ENCODE measurements around the gene FBXL7.

FBXL7 gene

DNA sequence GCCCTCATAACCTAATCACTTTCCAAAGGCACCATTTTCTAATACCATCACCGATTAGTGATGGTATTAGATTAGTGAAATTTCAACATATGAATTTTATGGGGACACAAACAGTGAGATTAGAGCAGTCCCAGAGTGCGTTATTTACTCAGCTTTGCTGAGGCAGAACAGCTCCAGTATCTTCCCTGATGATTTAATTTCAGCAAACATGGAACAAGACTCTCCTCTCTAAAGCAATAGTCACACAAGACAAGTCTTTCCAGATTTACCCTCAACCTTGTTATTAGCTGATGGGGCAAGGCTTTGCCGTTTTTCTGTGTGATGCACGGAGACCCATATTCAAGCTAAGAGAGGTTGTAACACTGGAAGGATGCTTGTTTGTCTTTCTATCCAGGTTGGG lies 333.4 kb downstream of the FBXL7 start:
- DNase-seq (ENCODE audit: extremely low read depth, insufficient read length) = no peak
- Histone ChIP-seq H3K4me3 (replicated peaks; ENCODE audit: low read depth, low read length) (no peak overlapping the region), H3K27me3 (replicated peaks; ENCODE audit: control insufficient read depth, insufficient read depth, low read length) (no peaks in the 10 kb centered on the region), H3K36me3 (ENCODE audit: control insufficient read depth, insufficient read depth, low read length) (no peaks in the 10 kb centered on the region)
- TF ChIP-seq, protein P1, sequence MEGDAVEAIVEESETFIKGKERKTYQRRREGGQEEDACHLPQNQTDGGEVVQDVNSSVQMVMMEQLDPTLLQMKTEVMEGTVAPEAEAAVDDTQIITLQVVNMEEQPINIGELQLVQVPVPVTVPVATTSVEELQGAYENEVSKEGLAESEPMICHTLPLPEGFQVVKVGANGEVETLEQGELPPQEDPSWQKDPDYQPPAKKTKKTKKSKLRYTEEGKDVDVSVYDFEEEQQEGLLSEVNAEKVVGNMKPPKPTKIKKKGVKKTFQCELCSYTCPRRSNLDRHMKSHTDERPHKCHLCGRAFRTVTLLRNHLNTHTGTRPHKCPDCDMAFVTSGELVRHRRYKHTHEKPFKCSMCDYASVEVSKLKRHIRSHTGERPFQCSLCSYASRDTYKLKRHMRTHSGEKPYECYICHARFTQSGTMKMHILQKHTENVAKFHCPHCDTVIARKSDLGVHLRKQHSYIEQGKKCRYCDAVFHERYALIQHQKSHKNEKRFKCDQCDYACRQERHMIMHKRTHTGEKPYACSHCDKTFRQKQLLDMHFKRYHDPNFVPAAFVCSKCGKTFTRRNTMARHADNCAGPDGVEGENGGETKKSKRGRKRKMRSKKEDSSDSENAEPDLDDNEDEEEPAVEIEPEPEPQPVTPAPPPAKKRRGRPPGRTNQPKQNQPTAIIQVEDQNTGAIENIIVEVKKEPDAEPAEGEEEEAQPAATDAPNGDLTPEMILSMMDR (IDR thresholded peaks at IDR 0.05; ENCODE audit: insufficient read depth, low read length, poor library complexity, severe bottlenecking) = no peak

DNA sequence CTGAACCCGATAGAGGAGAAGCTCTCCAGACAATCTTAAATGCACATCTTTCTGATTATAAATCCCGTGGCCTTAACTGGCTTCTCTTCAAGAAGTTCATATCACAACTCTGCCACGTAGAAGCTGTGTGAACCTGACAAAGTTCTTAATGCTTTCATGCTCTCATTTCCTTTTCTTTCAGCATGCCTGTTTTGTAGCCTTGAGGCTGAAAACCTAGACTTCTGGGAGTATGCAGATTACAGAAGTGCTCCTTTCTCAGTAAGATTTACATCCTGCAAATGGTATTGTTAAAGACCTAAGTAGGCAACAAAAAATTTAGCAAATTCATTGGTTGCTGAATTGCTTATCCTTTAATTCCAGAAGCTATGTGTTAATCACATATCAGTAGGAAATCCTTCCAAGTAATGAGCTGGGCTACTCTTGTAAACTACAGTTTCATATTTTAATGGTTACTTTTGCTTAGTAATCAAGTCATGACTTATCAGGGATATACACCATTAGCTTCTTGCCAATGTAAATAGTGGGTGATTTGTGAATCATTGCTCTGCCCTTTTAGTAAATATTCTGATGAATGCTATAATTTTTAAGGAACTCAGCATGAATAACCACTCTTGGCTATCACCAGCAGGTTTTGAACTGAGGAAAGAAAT lies 334.7 kb downstream of the FBXL7 start:
- H3K4me3 ChIP-seq (replicated peaks; ENCODE audit: low read depth, low read length) = no peak overlapping the region
- no peaks in the 10 kb centered on the region for H3K36me3 ChIP-seq (ENCODE audit: control insufficient read depth, insufficient read depth, low read length)
- DNase-seq (ENCODE audit: extremely low read depth, insufficient read length) = no peak
- TF ChIP-seq, protein P1 (IDR thresholded peaks at IDR 0.05; ENCODE audit: insufficient read depth, low read length, poor library complexity, severe bottlenecking) = no peak
- H3K27me3 ChIP-seq (replicated peaks; ENCODE audit: control insufficient read depth, insufficient read depth, low read length) = no peaks in the 10 kb centered on the region

DNA sequence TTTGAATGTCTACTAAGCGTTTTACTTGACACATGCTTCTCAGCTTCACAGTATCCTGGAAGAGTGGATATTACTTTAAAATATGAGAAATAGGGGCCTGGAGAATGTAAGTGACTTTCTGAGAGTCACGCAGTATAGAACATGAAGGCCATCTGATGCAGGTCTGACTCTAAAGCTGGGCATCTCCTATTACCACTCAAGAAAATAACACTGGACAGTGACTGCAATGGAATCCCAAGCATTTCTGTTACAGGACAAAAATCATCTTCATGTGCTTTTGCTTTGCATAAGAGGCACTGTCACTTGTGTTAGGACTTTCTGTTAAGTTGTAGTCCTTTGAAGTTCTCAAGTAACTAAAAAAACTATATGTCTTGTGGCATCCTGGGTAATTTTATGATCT lies 335.5 kb downstream of the FBXL7 start:
- TF ChIP-seq, protein P1 (IDR thresholded peaks at IDR 0.05; ENCODE audit: insufficient read depth, low read length, poor library complexity, severe bottlenecking) = no peak
- DNase-seq (ENCODE audit: extremely low read depth, insufficient read length) = no peak
- Histone ChIP-seq H3K36me3 (ENCODE audit: control insufficient read depth, insufficient read depth, low read length) (no peaks in the 10 kb centered on the region), H3K27me3 (replicated peaks; ENCODE audit: control insufficient read depth, insufficient read depth, low read length) (no peaks in the 10 kb centered on the region), H3K4me3 (replicated peaks; ENCODE audit: low read depth, low read length) (no peak overlapping the region)

DNA sequence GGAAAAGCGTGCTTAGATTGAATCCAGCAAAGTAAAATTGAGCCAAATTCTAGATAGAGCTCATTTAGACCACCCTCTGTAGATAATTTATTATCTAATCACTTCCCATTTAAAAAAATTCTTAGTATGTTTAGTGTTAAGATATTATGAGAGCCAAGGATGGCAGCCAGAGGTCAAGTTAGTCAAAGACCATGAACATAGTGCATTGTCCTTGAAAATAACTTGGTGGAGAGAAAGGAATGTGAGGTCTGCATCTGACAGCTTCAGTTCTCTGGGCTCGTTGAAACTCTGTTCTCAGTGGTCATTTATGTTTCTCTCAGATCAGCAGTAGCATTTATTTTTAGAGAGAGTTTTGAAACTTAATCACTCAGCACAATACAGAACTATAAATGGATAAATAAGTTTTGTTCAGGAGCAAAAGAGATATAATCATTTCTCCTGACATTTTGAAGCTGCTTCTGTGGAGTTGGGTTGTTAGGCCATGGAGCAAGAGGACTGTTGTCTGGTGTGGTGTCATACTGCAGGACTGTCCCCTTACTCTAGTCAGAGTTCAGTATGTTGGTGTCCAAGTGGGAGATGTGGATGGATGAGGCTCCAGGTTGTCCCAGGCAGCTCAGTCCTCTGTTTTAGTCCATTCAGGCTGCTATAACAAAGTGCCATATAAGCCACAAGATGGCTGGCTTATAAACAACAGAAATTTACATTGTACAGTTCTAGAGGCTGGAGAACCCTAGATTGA lies 337.7 kb downstream of the FBXL7 start:
- Histone ChIP-seq H3K27me3 (replicated peaks; ENCODE audit: control insufficient read depth, insufficient read depth, low read length) (no peaks in the 10 kb centered on the region), H3K36me3 (ENCODE audit: control insufficient read depth, insufficient read depth, low read length) (no peaks in the 10 kb centered on the region), H3K4me3 (replicated peaks; ENCODE audit: low read depth, low read length) (no peak overlapping the region)
- TF ChIP-seq, protein P1 (IDR thresholded peaks at IDR 0.05; ENCODE audit: insufficient read depth, low read length, poor library complexity, severe bottlenecking) = no peak
- DNase-seq (ENCODE audit: extremely low read depth, insufficient read length) = no peak

DNA sequence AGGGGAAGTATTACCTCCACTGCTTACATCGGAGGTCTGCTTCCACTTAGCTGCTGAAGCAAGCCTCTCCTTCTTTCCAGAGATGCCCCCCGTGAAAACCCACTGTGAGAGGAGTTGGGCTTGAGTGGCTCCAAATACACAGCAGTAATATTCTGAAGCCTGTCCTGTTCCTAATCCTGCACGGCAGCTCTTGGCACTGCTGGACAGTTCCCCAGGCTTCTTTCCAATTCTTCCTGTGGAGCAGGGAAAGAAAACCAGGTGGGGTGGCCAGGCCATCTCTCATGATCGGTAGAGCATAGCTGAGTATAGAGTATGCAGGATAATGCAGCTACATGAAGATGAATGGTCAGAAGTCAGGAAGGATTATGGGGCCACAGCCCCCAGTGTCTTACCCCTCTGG lies 344.3 kb downstream of the FBXL7 start:
- DNase-seq (ENCODE audit: extremely low read depth, insufficient read length) = no peak
- H3K36me3 ChIP-seq (ENCODE audit: control insufficient read depth, insufficient read depth, low read length) = no peaks in the 10 kb centered on the region
- TF ChIP-seq, protein P1 (IDR thresholded peaks at IDR 0.05; ENCODE audit: insufficient read depth, low read length, poor library complexity, severe bottlenecking) = no peak
- H3K4me3 ChIP-seq (replicated peaks; ENCODE audit: low read depth, low read length) = no peak overlapping the region
- H3K27me3 ChIP-seq (replicated peaks; ENCODE audit: control insufficient read depth, insufficient read depth, low read length) = no peaks in the 10 kb centered on the region
